ENCODE measurements around the gene HLF. TPM values are rescaled to one million over a fixed set of nuclear protein-coding genes. Genes with fewer than 3 reads are reported as not detected.

HLF gene
- total and polyA plus RNA-seq, 10 of the 15 experiments (the other 5 are each of a cell fraction or from before 2014, with no cell fraction given), result 0.01 to 0.33 (median 0.20) TPM; not detected in 3

DNA sequence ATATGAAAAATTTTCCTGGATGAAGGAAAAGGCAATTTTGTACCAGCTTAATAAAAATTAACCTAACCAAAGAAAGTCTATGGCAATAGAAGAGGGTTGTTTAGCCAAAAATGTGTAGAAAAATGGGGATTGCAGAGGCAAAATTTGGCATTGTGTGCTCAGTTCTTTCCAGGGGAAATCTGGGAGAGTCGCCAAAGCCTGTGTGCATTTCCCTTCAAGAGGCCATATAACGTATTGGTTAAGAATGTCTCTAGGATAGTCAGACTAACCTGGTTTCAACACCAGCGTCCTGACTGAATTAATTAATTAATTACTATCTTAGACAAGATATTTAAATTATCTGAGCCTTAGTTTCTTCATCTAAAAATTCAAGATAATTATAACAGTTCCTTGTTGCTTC, 44.8 kb upstream of the HLF start (continued):
- TF ChIP-seq, protein P1, sequence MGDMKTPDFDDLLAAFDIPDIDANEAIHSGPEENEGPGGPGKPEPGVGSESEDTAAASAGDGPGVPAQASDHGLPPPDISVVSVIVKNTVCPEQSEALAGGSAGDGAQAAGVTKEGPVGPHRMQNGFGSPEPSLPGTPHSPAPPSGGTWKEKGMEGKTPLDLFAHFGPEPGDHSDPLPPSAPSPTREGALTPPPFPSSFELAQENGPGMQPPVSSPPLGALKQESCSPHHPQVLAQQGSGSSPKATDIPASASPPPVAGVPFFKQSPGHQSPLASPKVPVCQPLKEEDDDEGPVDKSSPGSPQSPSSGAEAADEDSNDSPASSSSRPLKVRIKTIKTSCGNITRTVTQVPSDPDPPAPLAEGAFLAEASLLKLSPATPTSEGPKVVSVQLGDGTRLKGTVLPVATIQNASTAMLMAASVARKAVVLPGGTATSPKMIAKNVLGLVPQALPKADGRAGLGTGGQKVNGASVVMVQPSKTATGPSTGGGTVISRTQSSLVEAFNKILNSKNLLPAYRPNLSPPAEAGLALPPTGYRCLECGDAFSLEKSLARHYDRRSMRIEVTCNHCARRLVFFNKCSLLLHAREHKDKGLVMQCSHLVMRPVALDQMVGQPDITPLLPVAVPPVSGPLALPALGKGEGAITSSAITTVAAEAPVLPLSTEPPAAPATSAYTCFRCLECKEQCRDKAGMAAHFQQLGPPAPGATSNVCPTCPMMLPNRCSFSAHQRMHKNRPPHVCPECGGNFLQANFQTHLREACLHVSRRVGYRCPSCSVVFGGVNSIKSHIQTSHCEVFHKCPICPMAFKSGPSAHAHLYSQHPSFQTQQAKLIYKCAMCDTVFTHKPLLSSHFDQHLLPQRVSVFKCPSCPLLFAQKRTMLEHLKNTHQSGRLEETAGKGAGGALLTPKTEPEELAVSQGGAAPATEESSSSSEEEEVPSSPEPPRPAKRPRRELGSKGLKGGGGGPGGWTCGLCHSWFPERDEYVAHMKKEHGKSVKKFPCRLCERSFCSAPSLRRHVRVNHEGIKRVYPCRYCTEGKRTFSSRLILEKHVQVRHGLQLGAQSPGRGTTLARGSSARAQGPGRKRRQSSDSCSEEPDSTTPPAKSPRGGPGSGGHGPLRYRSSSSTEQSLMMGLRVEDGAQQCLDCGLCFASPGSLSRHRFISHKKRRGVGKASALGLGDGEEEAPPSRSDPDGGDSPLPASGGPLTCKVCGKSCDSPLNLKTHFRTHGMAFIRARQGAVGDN (IDR thresholded peaks at IDR 0.05), result no peak
- TF ChIP-seq FOXM1 (IDR thresholded peaks at IDR 0.05; ENCODE audit: low read depth, low read length), result no peak
- TF ChIP-seq MTA2 (IDR thresholded peaks at IDR 0.05; ENCODE audit: low read depth), result no peak
- TF ChIP-seq FOS (IDR thresholded peaks at IDR 0.05; ENCODE audit: borderline replicate concordance, extremely low read depth, insufficient read length), result no peak
- TF ChIP-seq KDM1A (IDR thresholded peaks at IDR 0.05; ENCODE audit: borderline replicate concordance), result no peak
- TF ChIP-seq EZH2 (IDR thresholded peaks at IDR 0.05; ENCODE audit: borderline replicate concordance, control insufficient read depth, low read depth, low read length), result no peak
- TF ChIP-seq ZNF217 (IDR thresholded peaks at IDR 0.05), result no peak

DNA sequence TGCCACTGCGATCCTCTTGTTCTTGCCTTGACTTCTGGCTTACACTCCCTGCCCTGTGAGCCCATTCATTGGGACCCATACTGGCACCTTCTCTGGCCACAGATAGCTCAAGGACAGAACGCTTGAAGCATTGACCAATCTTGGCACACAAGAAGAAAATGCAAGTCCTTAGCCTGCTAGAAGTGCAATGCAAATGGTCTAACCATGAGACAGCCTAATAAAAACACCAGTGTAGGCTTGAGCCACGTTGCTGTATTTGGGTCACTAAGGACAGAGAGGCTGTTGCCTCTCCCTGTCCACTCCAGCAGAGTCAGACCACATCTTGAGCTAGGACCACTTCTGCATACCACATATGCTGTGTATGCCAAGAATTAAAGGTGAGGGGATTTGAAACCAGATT, 41.2 kb upstream of the HLF start:
- H3K9me3 ChIP-seq (replicated peaks; ENCODE audit: control insufficient read depth, insufficient read depth, low read length), result no peaks in the 10 kb centered on the region
- TF ChIP-seq, protein P2, sequence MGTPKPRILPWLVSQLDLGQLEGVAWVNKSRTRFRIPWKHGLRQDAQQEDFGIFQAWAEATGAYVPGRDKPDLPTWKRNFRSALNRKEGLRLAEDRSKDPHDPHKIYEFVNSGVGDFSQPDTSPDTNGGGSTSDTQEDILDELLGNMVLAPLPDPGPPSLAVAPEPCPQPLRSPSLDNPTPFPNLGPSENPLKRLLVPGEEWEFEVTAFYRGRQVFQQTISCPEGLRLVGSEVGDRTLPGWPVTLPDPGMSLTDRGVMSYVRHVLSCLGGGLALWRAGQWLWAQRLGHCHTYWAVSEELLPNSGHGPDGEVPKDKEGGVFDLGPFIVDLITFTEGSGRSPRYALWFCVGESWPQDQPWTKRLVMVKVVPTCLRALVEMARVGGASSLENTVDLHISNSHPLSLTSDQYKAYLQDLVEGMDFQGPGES (IDR thresholded peaks at IDR 0.05), result no peak
- no peak for TF ChIP-seq HDAC6 (IDR thresholded peaks at IDR 0.05; ENCODE audit: unreplicated experiment)
- no peak overlapping the region for H3K4me2 ChIP-seq (ENCODE audit: control insufficient read depth, insufficient read depth)
- H2AFZ ChIP-seq (ENCODE audit: control insufficient read depth, low read depth, low read length), result no peak overlapping the region
- ChIA-PET POLR2A (interaction anchor here (0.6 kb wide), 1 partner anchor 73 kb away, joined by 4 read pairs; no protein-coding TSS in a partner anchor), RAD21 (ENCODE audit: unreplicated experiment) (no interaction called here), SMC1A (ENCODE audit: uncharacterized antibody, unreplicated experiment) (no interaction called here), CTCF (interaction anchor here (0.8 kb wide), 1 partner anchor 9 kb away, joined by 3 read pairs; no protein-coding TSS in a partner anchor)
- in situ Hi-C loops (cut with MboI), result no loop called here
- H3K27me3 ChIP-seq (replicated peaks in 1 of 2; ENCODE audit: control insufficient read depth in 2 of 2, insufficient read depth in 2 of 2, low read length in 1 of 2), result no peaks in the 10 kb centered on the region
- BruUV-seq (replicated peaks), result no TSS peak
- no peaks in the 10 kb centered on the region for H4K20me1 ChIP-seq (ENCODE audit: control insufficient read depth, insufficient read depth)
- no peak overlapping the region for H3K4me3 ChIP-seq
- no peak for FAIRE-seq
- H3K79me2 ChIP-seq (ENCODE audit: control insufficient read depth, insufficient read depth, low read length), result no peaks in the 10 kb centered on the region
- no peak overlapping the region for H3K9ac ChIP-seq (ENCODE audit: control insufficient read depth, insufficient read depth, low read length)
- no peak overlapping the region for H3K27ac ChIP-seq (ENCODE audit: control insufficient read depth, insufficient read depth)
- no peaks in the 10 kb centered on the region for H3K36me3 ChIP-seq (ENCODE audit: control insufficient read depth in 2 of 2, insufficient read depth in 2 of 2, low read length in 1 of 2)
- H3K4me1 ChIP-seq (ENCODE audit: control insufficient read depth, insufficient read depth, low read length), result no peaks in the 10 kb centered on the region
- no peak for DNase-seq (ENCODE audit: low read depth, low spot score)
- ATAC-seq, result no peak
- WGBS (ENCODE audit: insufficient coverage, insufficient replicate concordance, low lambda C conversion rate, missing lambda C conversion rate), result 35% methylated on average over 3 of the region's 3 CpGs
- intact Hi-C loops (cut with micrococcal nuclease; ENCODE audit: unreplicated experiment), result no loop called here

All from GM12878 (cell line).